GM13977 (cell line): ENCODE data around the gene ABHD11.
"Not testable (repeated sequence)": the region's sequence is repeated elsewhere in the genome, so short reads cannot be mapped to it uniquely, and the experiment has no call there.

ENCODE experiments used
- DNase-seq: peaks from one replicate; pipeline ENCODE4 v3.0.0; 2012; ENCODE audit warnings: low spot score
- CTCF ChIP-seq: IDR thresholded peaks from 2 replicates; pipeline ENCODE4 v1.5.1; 2012; ENCODE audit warnings: mild to moderate bottlenecking, control low read depth; ENCODE audit not compliant: insufficient read depth; ENCODE audit errors: extremely low read depth, missing control alignments
- in situ Hi-C: fragments of 300-500 bp; cut with MboI; formaldehyde crosslinking; loops from one replicate; pipeline ENCODE4 v1.12.0; 2022; ENCODE audit warnings: low sequenced_read_pairs, low pct_unique_long_range_greater_than_20kb, mixed read lengths, inconsistent platforms; ENCODE audit not compliant: unreplicated experiment

Gene ABHD11

GRCh38 chr7:73726083-73726466, 12.5 kb downstream of the ABHD11 start:
- in situ Hi-C loops = no loop called here
- peak; percentile 15 for TF ChIP-seq CTCF
- no peak for DNase-seq

GRCh38 chr7:73723813-73724212, 14.8 kb downstream of the ABHD11 start:
- in situ Hi-C loops = no loop called here
- DNase-seq = no peak
- TF ChIP-seq CTCF = no peak

- no peak for TF ChIP-seq CTCF
- in situ Hi-C loops = no loop called here
- DNase-seq = no peak
These were observed 15.8 kb downstream of the ABHD11 start for GRCh38 chr7:73722785-73723184.

GRCh38 chr7:73722182-73722581, 16.4 kb downstream of the ABHD11 start:
- in situ Hi-C loops, DNase-seq: not testable (repeated sequence)

- DNase-seq = no peak
- in situ Hi-C loops = no loop called here
- TF ChIP-seq CTCF = no peak
These were observed 17.2 kb downstream of the ABHD11 start for GRCh38 chr7:73721377-73721817.

GRCh38 chr7:73720443-73720842, 18.2 kb downstream of the ABHD11 start:
- in situ Hi-C loops = not testable (repeated sequence)

GRCh38 chr7:73719806-73720169, 18.8 kb downstream of the ABHD11 start:
- in situ Hi-C loops = no loop called here
- TF ChIP-seq CTCF = no peak
- no peak for DNase-seq

More at GRCh38 chr7:73720443-73720842, 18.2 kb downstream of the ABHD11 start:
- DNase-seq = not testable (repeated sequence)

GRCh38 chr7:73718905-73719805, 19.4 kb downstream of the ABHD11 start, which contains the start of gene STX1A:
Gene STX1A, minus strand, starts transcription at chr7:73719669. Its CDS starts 38 bp downstream, at chr7:73719631.
- peak; percentile 97 for DNase-seq
- no peak for TF ChIP-seq CTCF
- in situ Hi-C loops = no loop called here
